BE2C (cell line): ENCODE results near the gene PLD2.

Source experiments
- DNase-seq: peaks from one replicate; pipeline ENCODE4 v3.0.0-alpha.2; 2020
- H3K27me3 ChIP-seq: fragments of 250-450 bp; sonication (Bioruptor Pico); 2 replicates; pipeline ENCODE4 v1.5.1; 2020; ENCODE audit warnings: mild to moderate bottlenecking
- H3K36me3 ChIP-seq: fragments of 250-450 bp; sonication (Bioruptor Pico); 2 replicates; pipeline ENCODE4 v1.5.1; 2020; ENCODE audit warnings: mild to moderate bottlenecking
- H3K4me1 ChIP-seq: fragments of 250-450 bp; sonication (Bioruptor Pico); 2 replicates; pipeline ENCODE4 v1.5.1; 2020
- H3K4me3 ChIP-seq: 2 replicates; pipeline ENCODE4 v1.5.1; 2011; ENCODE audit warnings: low read depth, low read length
- H3K9me3 ChIP-seq: fragments of 250-450 bp; sonication (Bioruptor Pico); 2 replicates; pipeline ENCODE4 v1.5.1; 2020
- TF ChIP-seq, protein P1 (sequence below): IDR thresholded peaks from 2 replicates; pipeline ENCODE4 v1.5.1; 2012; ENCODE audit warnings: mild to moderate bottlenecking, low read depth, low read length

The PLD2 gene

GRCh38 chr17:4800462-4801196 is 6.3 kb upstream of the PLD2 start:
- Histone ChIP-seq H3K9me3 (no peaks in the 10 kb centered on the region), H3K36me3 (no peaks in the 10 kb centered on the region; the same call in 1 of the 2 replicates), H3K4me1 (no peaks in the 10 kb centered on the region), H3K27me3 (no peaks in the 10 kb centered on the region), H3K4me3 (no peak overlapping the region)
- DNase-seq = no peak
- TF ChIP-seq, protein P1, sequence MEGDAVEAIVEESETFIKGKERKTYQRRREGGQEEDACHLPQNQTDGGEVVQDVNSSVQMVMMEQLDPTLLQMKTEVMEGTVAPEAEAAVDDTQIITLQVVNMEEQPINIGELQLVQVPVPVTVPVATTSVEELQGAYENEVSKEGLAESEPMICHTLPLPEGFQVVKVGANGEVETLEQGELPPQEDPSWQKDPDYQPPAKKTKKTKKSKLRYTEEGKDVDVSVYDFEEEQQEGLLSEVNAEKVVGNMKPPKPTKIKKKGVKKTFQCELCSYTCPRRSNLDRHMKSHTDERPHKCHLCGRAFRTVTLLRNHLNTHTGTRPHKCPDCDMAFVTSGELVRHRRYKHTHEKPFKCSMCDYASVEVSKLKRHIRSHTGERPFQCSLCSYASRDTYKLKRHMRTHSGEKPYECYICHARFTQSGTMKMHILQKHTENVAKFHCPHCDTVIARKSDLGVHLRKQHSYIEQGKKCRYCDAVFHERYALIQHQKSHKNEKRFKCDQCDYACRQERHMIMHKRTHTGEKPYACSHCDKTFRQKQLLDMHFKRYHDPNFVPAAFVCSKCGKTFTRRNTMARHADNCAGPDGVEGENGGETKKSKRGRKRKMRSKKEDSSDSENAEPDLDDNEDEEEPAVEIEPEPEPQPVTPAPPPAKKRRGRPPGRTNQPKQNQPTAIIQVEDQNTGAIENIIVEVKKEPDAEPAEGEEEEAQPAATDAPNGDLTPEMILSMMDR = no peak

- Histone ChIP-seq H3K36me3 (no peaks in the 10 kb centered on the region; the same call in 1 of the 2 replicates), H3K4me3 (no peak within 1 kb of the TSS), H3K4me1 (no peaks in the 10 kb centered on the region), H3K27me3 (no peaks in the 10 kb centered on the region), H3K9me3 (no peaks in the 10 kb centered on the region)
- no peak for DNase-seq
- TF ChIP-seq, protein P1 = no peak
Measured at GRCh38 chr17:4802228-4802627, 4.7 kb upstream of the PLD2 start, which contains the start of gene C17orf114. TSS of gene C17orf114 (minus strand) at chr17:4802328.

GRCh38 chr17:4806456-4806776 is 536 bp upstream of the PLD2 start:
- Histone ChIP-seq H3K4me3 (peak overlapping the region; percentile 55), H3K27me3 (no peaks in the 10 kb centered on the region), H3K36me3 (no peaks in the 10 kb centered on the region), H3K4me1 (no peaks in the 10 kb centered on the region), H3K9me3 (no peaks in the 10 kb centered on the region)
- DNase-seq = no peak
- TF ChIP-seq, protein P1 = no peak

DNA sequence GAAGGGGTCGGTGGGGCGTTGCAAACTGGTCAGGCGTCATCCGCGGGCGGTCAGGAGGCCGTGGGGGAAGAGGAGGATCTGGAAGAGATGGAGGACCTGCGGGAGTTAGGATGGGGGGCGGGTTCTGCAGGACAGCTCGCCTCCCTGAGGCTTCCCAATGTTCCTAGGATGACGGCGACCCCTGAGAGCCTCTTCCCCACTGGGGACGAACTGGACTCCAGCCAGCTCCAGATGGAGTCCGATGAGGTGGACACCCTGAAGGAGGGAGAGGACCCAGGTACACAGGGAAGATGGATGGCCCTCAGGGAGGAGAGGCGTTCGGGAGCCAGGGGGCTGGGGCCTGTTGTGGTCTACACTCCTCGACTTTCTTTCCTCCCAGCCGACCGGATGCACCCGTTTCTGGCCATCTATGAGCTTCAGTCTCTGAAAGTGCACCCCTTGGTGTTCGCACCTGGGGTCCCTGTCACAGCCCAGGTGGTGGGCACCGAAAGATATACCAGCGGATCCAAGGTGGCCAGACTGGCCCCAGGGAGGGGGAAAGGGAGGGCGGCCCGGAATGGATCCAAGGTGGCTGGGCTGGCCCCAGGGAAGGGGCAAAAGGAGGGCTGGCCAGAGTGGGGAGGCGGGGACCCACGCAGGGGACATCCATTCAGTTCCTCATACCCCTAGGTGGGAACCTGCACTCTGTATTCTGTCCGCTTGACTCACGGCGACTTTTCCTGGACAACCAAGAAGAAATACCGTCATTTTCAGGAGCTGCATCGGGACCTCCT is 839 bp downstream of the PLD2 start:
- Histone ChIP-seq H3K9me3 (no peaks in the 10 kb centered on the region), H3K4me1 (no peaks in the 10 kb centered on the region), H3K27me3 (no peaks in the 10 kb centered on the region), H3K4me3 (no peak overlapping the region; the same call in 1 of the 2 replicates), H3K36me3 (no peaks in the 10 kb centered on the region)
- TF ChIP-seq, protein P1 = no peak
- no peak for DNase-seq

GRCh38 chr17:4808378-4808767 is 1.4 kb downstream of the PLD2 start:
- DNase-seq = no peak
- no peak overlapping the region for H3K4me3 ChIP-seq

More at GRCh38 chr17:4808378-4808767, 1.4 kb downstream of the PLD2 start:
- H3K4me1 ChIP-seq = no peaks in the 10 kb centered on the region
- TF ChIP-seq, protein P1 = no peak
- no peaks in the 10 kb centered on the region for H3K36me3 ChIP-seq
- H3K9me3 ChIP-seq = no peaks in the 10 kb centered on the region
- H3K27me3 ChIP-seq = no peaks in the 10 kb centered on the region
